Natural killer cell (primary cell): ENCODE results near the gene TXNRD1. TPM values are rescaled to one million over a fixed set of nuclear protein-coding genes. Genes with fewer than 3 reads are reported as not detected.

ENCODE experiments used
- ATAC-seq, 3 donors: fragments of 150-1000 bp in 2 of 3; fragments of 200-7000 bp in 1 of 3; cut with Tn5 transposase; 1 replicate in 1 of 3; 2 replicates in 2 of 3; pipeline ENCODE4 v1.10.0; 2021; ENCODE audit warnings: mild to moderate bottlenecking in 2 of 3, moderate library complexity in 2 of 3
- DNase-seq, 2 donors: peaks; one replicate each; pipeline versions ENCODE4 v3.0.0 to v3.0.0-alpha.2; 2013 to 2021; ENCODE audit warnings: mixed read lengths in 1 of 2
- H3K27ac ChIP-seq: one replicate; pipeline ENCODE4 v1.5.1; 2013; ENCODE audit warnings: mild to moderate bottlenecking, low read length
- H3K27me3 ChIP-seq: one replicate; pipeline ENCODE4 v1.6.1; 2013; ENCODE audit warnings: low read length; ENCODE audit not compliant: control insufficient read depth, insufficient read depth
- H3K36me3 ChIP-seq: one replicate; pipeline ENCODE4 v1.6.1; 2013; ENCODE audit warnings: low read length; ENCODE audit not compliant: control insufficient read depth, insufficient read depth
- H3K4me1 ChIP-seq: one replicate; pipeline ENCODE4 v1.6.1; 2013; ENCODE audit warnings: low read length; ENCODE audit not compliant: control insufficient read depth, insufficient read depth
- H3K4me3 ChIP-seq: one replicate; pipeline ENCODE4 v1.5.1; 2013; ENCODE audit warnings: low read length
- H3K9me3 ChIP-seq: one replicate; pipeline ENCODE4 v1.6.1; 2013; ENCODE audit warnings: low read length; ENCODE audit not compliant: control insufficient read depth, insufficient read depth
- H3K27ac Mint-ChIP-seq, 2 donors: one replicate each; pipeline ENCODE4 v1.8.0; 2022; ENCODE audit warnings: mild to moderate bottlenecking in 2 of 2, mixed read lengths in 2 of 2, moderate library complexity in 1 of 2
- H3K27me3 Mint-ChIP-seq, 2 donors: one replicate each; pipeline ENCODE4 v1.8.0; 2022; ENCODE audit warnings: low read depth in 2 of 2, mixed read lengths in 2 of 2
- H3K36me3 Mint-ChIP-seq: one replicate; pipeline ENCODE4 v1.8.0; 2022; ENCODE audit warnings: mixed read lengths
- H3K4me1 Mint-ChIP-seq, 2 donors: one replicate each; pipeline ENCODE4 v1.8.0; 2022; ENCODE audit warnings: mixed read lengths in 2 of 2
- H3K4me3 Mint-ChIP-seq: one replicate; pipeline ENCODE4 v1.8.0; 2022; ENCODE audit warnings: mild to moderate bottlenecking, moderate library complexity, mixed read lengths
- H3K9me3 Mint-ChIP-seq, 2 donors: one replicate each; pipeline ENCODE4 v1.8.0; 2022; ENCODE audit warnings: mixed read lengths in 2 of 2
- CTCF ChIP-seq: fragments of 200-600 bp; IDR thresholded peaks from one replicate; pipeline ENCODE4 v1.8.0; 2022; ENCODE audit warnings: antibody characterized with exemption
- WGBS: methylation state at CpG from one replicate; pipeline ENCODE4 v1.1.7; 2013; ENCODE audit warnings: missing lambda C conversion rate; ENCODE audit not compliant: insufficient coverage; 5-methylcytosine and 5-hydroxymethylcytosine counted together
- intact Hi-C: fragments of 100-400 bp; cut with micrococcal nuclease; formaldehyde crosslinking; loops from one replicate; pipeline ENCODE4 v1.14.2; 2022
- total RNA-seq, 4 donors: library from RNA; stranded (reverse); fragments of 120-200 nt in 1 of 4; gene quantifications; one replicate each; pipeline versions ENCODE4 v1.2.3 to v1.2.4, GENCODE V29; 2013 to 2022

TXNRD1 gene
- total RNA-seq, 3 donors from 2014 or later (not counting 1 experiment from before 2014, with no cell fraction given) = 46.9 to 59.7 (median 47.3) TPM

- Mint-ChIP-seq H3K27me3 (no peaks in the 10 kb centered on the region), H3K4me3 (no peak overlapping the region), H3K27ac (no peak overlapping the region), H3K4me1 (no peaks in the 10 kb centered on the region), H3K36me3 (peaks cover 19% of the 10 kb centered on the region), H3K9me3 (no peaks in the 10 kb centered on the region)
- Histone ChIP-seq H3K27me3 (no peaks in the 10 kb centered on the region), H3K9me3 (no peaks in the 10 kb centered on the region), H3K27ac (no peak overlapping the region), H3K36me3 (peaks cover 57% of the 10 kb centered on the region), H3K4me1 (no peaks in the 10 kb centered on the region), H3K4me3 (no peak overlapping the region)
- DNase-seq (no peak), ATAC-seq (no peak)
- 100% methylated on average over 2 of the region's 2 CpGs for WGBS
- no peak for TF ChIP-seq CTCF
- intact Hi-C loops = no loop called here
Measured at GRCh38 chr12:104336115-104336514, 120.5 kb downstream of the TXNRD1 start.

DNA sequence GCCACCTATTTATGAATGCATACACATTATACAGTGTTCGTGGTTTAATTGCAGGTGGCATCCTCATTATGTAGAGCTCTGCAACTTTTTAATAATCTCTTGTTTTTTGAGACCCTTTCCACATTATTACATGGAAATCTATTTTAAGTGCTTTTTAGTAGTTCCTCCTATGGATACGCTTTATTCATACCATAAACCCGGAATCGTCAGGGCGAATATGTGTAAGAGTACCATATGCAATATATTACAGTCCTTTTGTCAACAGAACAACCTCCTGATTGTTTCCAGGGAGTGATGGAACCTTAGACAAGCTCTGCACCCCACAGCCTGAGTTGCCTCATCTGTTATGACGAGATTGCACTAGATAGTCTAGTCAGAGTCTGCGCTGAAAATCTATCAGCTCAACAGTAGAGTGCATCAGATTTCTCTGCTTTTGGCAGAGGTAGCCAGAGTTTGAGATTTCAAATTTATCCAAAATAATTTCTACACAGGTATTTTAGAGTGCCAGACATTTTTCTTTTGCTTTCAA is 121.5 kb downstream of the TXNRD1 start:
- no peaks in the 10 kb centered on the region for H3K27me3 Mint-ChIP-seq
- peaks cover 51% of the 10 kb centered on the region for H3K36me3 ChIP-seq
- WGBS = 95% methylated on average over 4 of the region's 7 CpGs
- no peaks in the 10 kb centered on the region for H3K27me3 ChIP-seq
- no peaks in the 10 kb centered on the region for H3K4me1 ChIP-seq
- H3K9me3 ChIP-seq = no peaks in the 10 kb centered on the region
- H3K4me3 ChIP-seq = no peak overlapping the region
- no peaks in the 10 kb centered on the region for H3K9me3 Mint-ChIP-seq
- no peak for ATAC-seq
- no peak for TF ChIP-seq CTCF
- H3K4me1 Mint-ChIP-seq = no peaks in the 10 kb centered on the region
- no peak overlapping the region for H3K27ac Mint-ChIP-seq
- intact Hi-C loops = no loop called here
- no peak overlapping the region for H3K27ac ChIP-seq
- peaks cover 22% of the 10 kb centered on the region for H3K36me3 Mint-ChIP-seq
- H3K4me3 Mint-ChIP-seq = no peak overlapping the region
- DNase-seq = no peak

GRCh38 chr12:104339663-104340062 is 124.1 kb downstream of the TXNRD1 start:
- Histone ChIP-seq H3K9me3 (no peaks in the 10 kb centered on the region), H3K36me3 (peaks cover 51% of the 10 kb centered on the region), H3K4me3 (no peak overlapping the region), H3K27me3 (no peaks in the 10 kb centered on the region), H3K4me1 (no peaks in the 10 kb centered on the region), H3K27ac (no peak overlapping the region)
- no peaks in the 10 kb centered on the region for H3K27me3 Mint-ChIP-seq
- peaks cover 22% of the 10 kb centered on the region for H3K36me3 Mint-ChIP-seq
- no peaks in the 10 kb centered on the region for H3K9me3 Mint-ChIP-seq
- 100% methylated on average over 3 of the region's 3 CpGs for WGBS
- H3K4me1 Mint-ChIP-seq = peaks cover 3 to 6% of the 10 kb centered on the region in 2 donors
- DNase-seq (no peak), ATAC-seq (no peak)
- no peak overlapping the region for H3K27ac Mint-ChIP-seq
- no peak for TF ChIP-seq CTCF
- intact Hi-C loops = no loop called here
- no peak overlapping the region for H3K4me3 Mint-ChIP-seq

- H3K4me1 ChIP-seq = no peaks in the 10 kb centered on the region
- no peaks in the 10 kb centered on the region for H3K9me3 ChIP-seq
- intact Hi-C loops = no loop called here
- H3K4me3 ChIP-seq = no peak overlapping the region
- H3K27me3 ChIP-seq = no peaks in the 10 kb centered on the region
- H3K27me3 Mint-ChIP-seq = no peaks in the 10 kb centered on the region
- WGBS = no CpG with 5 or more reads among the region's 1 CpG
- DNase-seq (no peak), ATAC-seq (no peak)
- no peak overlapping the region for H3K27ac ChIP-seq
- no peak overlapping the region for H3K27ac Mint-ChIP-seq
- H3K4me3 Mint-ChIP-seq = no peak overlapping the region
- TF ChIP-seq CTCF = no peak
- peaks cover 22% of the 10 kb centered on the region for H3K36me3 Mint-ChIP-seq
- H3K4me1 Mint-ChIP-seq = peaks cover 5 to 6% of the 10 kb centered on the region in 2 donors
- no peaks in the 10 kb centered on the region for H3K9me3 Mint-ChIP-seq
- H3K36me3 ChIP-seq = peaks cover 47% of the 10 kb centered on the region
Measured at GRCh38 chr12:104340177-104340576, 124.6 kb downstream of the TXNRD1 start.
